Neuronal stem cell (in vitro differentiated cells): ENCODE results near the gene DMKN.

Source experiments
- DNase-seq: peaks from one replicate; pipeline ENCODE4 v3.0.0-alpha.2; 2013; ENCODE audit warnings: low spot score
- H2AFZ ChIP-seq: one replicate; pipeline ENCODE4 v1.6.1; 2013; ENCODE audit warnings: mild to moderate bottlenecking, low read length, inconsistent platforms
- H2AK5ac ChIP-seq: 2 replicates; pipeline ENCODE4 v1.6.1; 2013; ENCODE audit warnings: low read depth, mild to moderate bottlenecking, inconsistent platforms, low read length, moderate library complexity, mixed read lengths
- H2BK120ac ChIP-seq: 2 replicates; pipeline ENCODE4 v1.6.1; 2013; ENCODE audit warnings: low read depth, mild to moderate bottlenecking, inconsistent platforms, low read length, moderate library complexity, mixed read lengths
- H2BK12ac ChIP-seq: one replicate; pipeline ENCODE4 v1.6.1; 2013; ENCODE audit warnings: low read length, inconsistent platforms
- H2BK15ac ChIP-seq: 2 replicates; pipeline ENCODE4 v1.6.1; 2013; ENCODE audit warnings: mild to moderate bottlenecking, low read length, inconsistent platforms, mixed read lengths
- H2BK5ac ChIP-seq: one replicate; pipeline ENCODE4 v1.6.1; 2013; ENCODE audit warnings: inconsistent platforms, mild to moderate bottlenecking, low read length, moderate library complexity
- H3K14ac ChIP-seq: one replicate; pipeline ENCODE4 v1.6.1; 2013; ENCODE audit warnings: low read length, inconsistent platforms
- H3K18ac ChIP-seq: 2 replicates; pipeline ENCODE4 v1.6.1; 2013; ENCODE audit warnings: low read length, inconsistent platforms
- H3K23ac ChIP-seq: 2 replicates; pipeline ENCODE4 v1.6.1; 2013; ENCODE audit warnings: low read depth, mild to moderate bottlenecking, mixed read lengths, low read length, inconsistent platforms; ENCODE audit not compliant: poor library complexity
- H3K27ac ChIP-seq: replicated peaks from 3 replicates; pipeline ENCODE4 v1.5.1; 2013; ENCODE audit warnings: low read length, inconsistent platforms
- H3K27me3 ChIP-seq, 3 experiments: 2 replicates each; pipeline ENCODE4 v1.6.1; 2013; ENCODE audit warnings: low read length in 3 of 3, mild to moderate bottlenecking in 2 of 3, inconsistent platforms in 1 of 3, low read depth in 1 of 3, mixed read lengths in 1 of 3, moderate library complexity in 1 of 3; ENCODE audit not compliant: control insufficient read depth in 3 of 3, insufficient read depth in 3 of 3
- H3K36me3 ChIP-seq, 2 donors: replicated peaks in 1 of 2; 2 replicates each; pipeline ENCODE4 v1.6.1; 2013; ENCODE audit warnings: low read length in 2 of 2; ENCODE audit not compliant: control insufficient read depth in 2 of 2, insufficient read depth in 2 of 2
- H3K4ac ChIP-seq: 2 replicates; pipeline ENCODE4 v1.6.1; 2013; ENCODE audit warnings: inconsistent platforms, mild to moderate bottlenecking, low read length, moderate library complexity
- H3K4me1 ChIP-seq, 2 donors: 1 replicate in 1 of 2; 2 replicates in 1 of 2; pipeline ENCODE4 v1.6.1; 2013; ENCODE audit warnings: low read length in 2 of 2, low read depth in 1 of 2; ENCODE audit not compliant: control insufficient read depth in 2 of 2, insufficient read depth in 1 of 2
- H3K4me2 ChIP-seq: one replicate; pipeline ENCODE4 v1.6.1; 2013; ENCODE audit warnings: mild to moderate bottlenecking, low read length, inconsistent platforms; ENCODE audit not compliant: insufficient read depth, poor library complexity, severe bottlenecking
- H3K4me3 ChIP-seq, 2 donors: 2 replicates each; pipeline ENCODE4 v1.5.1; 2013; ENCODE audit warnings: low read length in 2 of 2, mild to moderate bottlenecking in 2 of 2, inconsistent platforms in 1 of 2, moderate library complexity in 1 of 2
- H3K79me1 ChIP-seq: one replicate; pipeline ENCODE4 v1.6.1; 2013; ENCODE audit warnings: low read depth, mild to moderate bottlenecking, inconsistent platforms, low read length, moderate library complexity
- H3K9ac ChIP-seq: one replicate; pipeline ENCODE4 v1.6.1; 2013; ENCODE audit warnings: mild to moderate bottlenecking, low read depth, low read length, inconsistent platforms; ENCODE audit not compliant: poor library complexity
- H3K9me3 ChIP-seq, 2 donors: replicated peaks in 1 of 2; 2 replicates each; pipeline versions ENCODE3 to v1.6.1; 2013; ENCODE audit warnings: low read length in 2 of 2, mild to moderate bottlenecking in 2 of 2, inconsistent platforms in 1 of 2, low read depth in 1 of 2, mixed read lengths in 1 of 2, moderate library complexity in 1 of 2; ENCODE audit not compliant: control insufficient read depth in 2 of 2, insufficient read depth in 1 of 2
- H4K8ac ChIP-seq: one replicate; pipeline ENCODE4 v1.6.1; 2013; ENCODE audit warnings: low read depth, mild to moderate bottlenecking, inconsistent platforms, low read length, moderate library complexity
- H4K91ac ChIP-seq: one replicate; pipeline ENCODE4 v1.6.1; 2013; ENCODE audit warnings: low read length, low read depth, mild to moderate bottlenecking, inconsistent platforms; ENCODE audit not compliant: poor library complexity
- WGBS, 2 donors: extraction: QIAGEN DNeasy Blood & Tissue Kit; methylation state at CpG; one replicate each; pipeline ENCODE4 v1.1.7; 2013; ENCODE audit warnings: missing lambda C conversion rate in 2 of 2, mixed read lengths in 1 of 2; ENCODE audit not compliant: insufficient read length in 2 of 2, insufficient replicate concordance in 1 of 2; ENCODE audit errors: extremely low coverage in 2 of 2; 5-methylcytosine and 5-hydroxymethylcytosine counted together

DMKN gene

GRCh38 chr19:35447606-35448469 is 65.6 kb downstream of the DMKN start, which contains the start of gene FFAR2:
TSS of gene FFAR2 (plus strand) at chr19:35448257. CDS start at chr19:35449715, 1,458 bp downstream.
- no peak within 1 kb of the TSS for H2AFZ ChIP-seq
- no peak within 1 kb of the TSS for H3K4me3 ChIP-seq
- no peak within 1 kb of the TSS for H2BK12ac ChIP-seq
- H3K23ac ChIP-seq, result peak within 1 kb of the TSS; percentile 80
- no peak for DNase-seq
- H4K91ac ChIP-seq, result no peak within 1 kb of the TSS
- WGBS, 2 donors, result no CpG with 5 or more reads among the region's 12 CpGs
- H3K18ac ChIP-seq, result no peak within 1 kb of the TSS
- no peaks in the 10 kb centered on the region for H3K36me3 ChIP-seq
- no peak within 1 kb of the TSS for H3K4ac ChIP-seq
- H3K14ac ChIP-seq, result no peak within 1 kb of the TSS
- no peak within 1 kb of the TSS for H2BK120ac ChIP-seq
- peak within 1 kb of the TSS; percentile 24 for H4K8ac ChIP-seq
- peaks cover 0 to 2% of the 10 kb centered on the region in 2 donors for H3K4me1 ChIP-seq
- H3K27me3 ChIP-seq, result peaks cover 0 to 21% (median 0%) of the 10 kb centered on the region in 3 experiments
- H3K9me3 ChIP-seq, result no peaks in the 10 kb centered on the region
- H3K9ac ChIP-seq, result no peak within 1 kb of the TSS
- no peak within 1 kb of the TSS for H2AK5ac ChIP-seq
- no peak within 1 kb of the TSS for H3K4me2 ChIP-seq
- no peak within 1 kb of the TSS for H2BK5ac ChIP-seq
- no peak within 1 kb of the TSS for H2BK15ac ChIP-seq
- H3K79me1 ChIP-seq, result no peaks in the 10 kb centered on the region
- no peak within 1 kb of the TSS for H3K27ac ChIP-seq
